Fibroblast of lung (primary cell): ENCODE measurements around the gene MPC2.

Experiments
- EZH2 ChIP-seq: IDR thresholded peaks from 2 replicates; pipeline ENCODE4 v1.5.1; 2012; ENCODE audit warnings: low read length, control low read depth, mild to moderate bottlenecking; ENCODE audit errors: missing control alignments
- TF ChIP-seq, protein P1 (sequence below), 2 donors: IDR thresholded peaks in 1 of 2; conservative IDR thresholded peaks in 1 of 2; 1 replicate in 1 of 2; 2 replicates in 1 of 2; pipeline ENCODE4 v1.5.1; 2011 to 2012; ENCODE audit warnings: low read length in 2 of 2, control low read depth in 1 of 2, inconsistent platforms in 1 of 2, low read depth in 1 of 2, mild to moderate bottlenecking in 1 of 2

DNA sequence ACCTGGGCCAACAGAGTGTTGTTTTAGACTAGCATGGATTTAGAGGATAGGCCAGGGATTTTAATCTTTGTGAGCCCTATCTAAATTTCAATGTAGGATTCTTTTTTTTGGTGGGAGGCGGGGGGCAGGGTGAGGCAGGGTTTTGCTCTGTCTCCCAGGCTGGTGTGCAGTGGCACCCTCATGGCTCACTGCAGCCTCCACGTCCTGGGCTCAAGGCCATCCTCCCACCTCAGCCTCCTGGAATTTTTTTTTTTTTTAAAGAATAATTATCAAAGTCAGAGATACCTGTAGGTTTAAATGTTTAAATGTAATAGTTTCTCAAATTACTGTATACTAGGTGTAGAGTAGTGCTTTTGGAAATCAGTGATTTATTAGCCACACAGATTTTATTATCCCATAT is 3.4 kb upstream of the MPC2 start:
- TF ChIP-seq, protein P1, sequence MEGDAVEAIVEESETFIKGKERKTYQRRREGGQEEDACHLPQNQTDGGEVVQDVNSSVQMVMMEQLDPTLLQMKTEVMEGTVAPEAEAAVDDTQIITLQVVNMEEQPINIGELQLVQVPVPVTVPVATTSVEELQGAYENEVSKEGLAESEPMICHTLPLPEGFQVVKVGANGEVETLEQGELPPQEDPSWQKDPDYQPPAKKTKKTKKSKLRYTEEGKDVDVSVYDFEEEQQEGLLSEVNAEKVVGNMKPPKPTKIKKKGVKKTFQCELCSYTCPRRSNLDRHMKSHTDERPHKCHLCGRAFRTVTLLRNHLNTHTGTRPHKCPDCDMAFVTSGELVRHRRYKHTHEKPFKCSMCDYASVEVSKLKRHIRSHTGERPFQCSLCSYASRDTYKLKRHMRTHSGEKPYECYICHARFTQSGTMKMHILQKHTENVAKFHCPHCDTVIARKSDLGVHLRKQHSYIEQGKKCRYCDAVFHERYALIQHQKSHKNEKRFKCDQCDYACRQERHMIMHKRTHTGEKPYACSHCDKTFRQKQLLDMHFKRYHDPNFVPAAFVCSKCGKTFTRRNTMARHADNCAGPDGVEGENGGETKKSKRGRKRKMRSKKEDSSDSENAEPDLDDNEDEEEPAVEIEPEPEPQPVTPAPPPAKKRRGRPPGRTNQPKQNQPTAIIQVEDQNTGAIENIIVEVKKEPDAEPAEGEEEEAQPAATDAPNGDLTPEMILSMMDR (conservative IDR thresholded peaks at IDR 0.05 in 1 of 2, IDR thresholded peaks at IDR 0.05 in 1 of 2; ENCODE audit: low read depth in 1 of 2, low read length in 2 of 2), result no peak
- no peak for TF ChIP-seq EZH2
